Dermis lymphatic vessel endothelial cell (primary cell): ENCODE results near the gene ATM. TPM values are rescaled to one million over a fixed set of nuclear protein-coding genes. Genes with fewer than 3 reads are reported as not detected.

Experiments
- total RNA-seq: library from RNA; depleted of rRNA; stranded (reverse); fragments of >200 nt; gene quantifications from 2 replicates; pipeline ENCODE4 v1.2.1, GENCODE V29; 2014

Gene ATM, protein sequence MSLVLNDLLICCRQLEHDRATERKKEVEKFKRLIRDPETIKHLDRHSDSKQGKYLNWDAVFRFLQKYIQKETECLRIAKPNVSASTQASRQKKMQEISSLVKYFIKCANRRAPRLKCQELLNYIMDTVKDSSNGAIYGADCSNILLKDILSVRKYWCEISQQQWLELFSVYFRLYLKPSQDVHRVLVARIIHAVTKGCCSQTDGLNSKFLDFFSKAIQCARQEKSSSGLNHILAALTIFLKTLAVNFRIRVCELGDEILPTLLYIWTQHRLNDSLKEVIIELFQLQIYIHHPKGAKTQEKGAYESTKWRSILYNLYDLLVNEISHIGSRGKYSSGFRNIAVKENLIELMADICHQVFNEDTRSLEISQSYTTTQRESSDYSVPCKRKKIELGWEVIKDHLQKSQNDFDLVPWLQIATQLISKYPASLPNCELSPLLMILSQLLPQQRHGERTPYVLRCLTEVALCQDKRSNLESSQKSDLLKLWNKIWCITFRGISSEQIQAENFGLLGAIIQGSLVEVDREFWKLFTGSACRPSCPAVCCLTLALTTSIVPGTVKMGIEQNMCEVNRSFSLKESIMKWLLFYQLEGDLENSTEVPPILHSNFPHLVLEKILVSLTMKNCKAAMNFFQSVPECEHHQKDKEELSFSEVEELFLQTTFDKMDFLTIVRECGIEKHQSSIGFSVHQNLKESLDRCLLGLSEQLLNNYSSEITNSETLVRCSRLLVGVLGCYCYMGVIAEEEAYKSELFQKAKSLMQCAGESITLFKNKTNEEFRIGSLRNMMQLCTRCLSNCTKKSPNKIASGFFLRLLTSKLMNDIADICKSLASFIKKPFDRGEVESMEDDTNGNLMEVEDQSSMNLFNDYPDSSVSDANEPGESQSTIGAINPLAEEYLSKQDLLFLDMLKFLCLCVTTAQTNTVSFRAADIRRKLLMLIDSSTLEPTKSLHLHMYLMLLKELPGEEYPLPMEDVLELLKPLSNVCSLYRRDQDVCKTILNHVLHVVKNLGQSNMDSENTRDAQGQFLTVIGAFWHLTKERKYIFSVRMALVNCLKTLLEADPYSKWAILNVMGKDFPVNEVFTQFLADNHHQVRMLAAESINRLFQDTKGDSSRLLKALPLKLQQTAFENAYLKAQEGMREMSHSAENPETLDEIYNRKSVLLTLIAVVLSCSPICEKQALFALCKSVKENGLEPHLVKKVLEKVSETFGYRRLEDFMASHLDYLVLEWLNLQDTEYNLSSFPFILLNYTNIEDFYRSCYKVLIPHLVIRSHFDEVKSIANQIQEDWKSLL (N-terminal part only)
- 80.5 and 104 TPM in 2 replicates for total RNA-seq

DNA sequence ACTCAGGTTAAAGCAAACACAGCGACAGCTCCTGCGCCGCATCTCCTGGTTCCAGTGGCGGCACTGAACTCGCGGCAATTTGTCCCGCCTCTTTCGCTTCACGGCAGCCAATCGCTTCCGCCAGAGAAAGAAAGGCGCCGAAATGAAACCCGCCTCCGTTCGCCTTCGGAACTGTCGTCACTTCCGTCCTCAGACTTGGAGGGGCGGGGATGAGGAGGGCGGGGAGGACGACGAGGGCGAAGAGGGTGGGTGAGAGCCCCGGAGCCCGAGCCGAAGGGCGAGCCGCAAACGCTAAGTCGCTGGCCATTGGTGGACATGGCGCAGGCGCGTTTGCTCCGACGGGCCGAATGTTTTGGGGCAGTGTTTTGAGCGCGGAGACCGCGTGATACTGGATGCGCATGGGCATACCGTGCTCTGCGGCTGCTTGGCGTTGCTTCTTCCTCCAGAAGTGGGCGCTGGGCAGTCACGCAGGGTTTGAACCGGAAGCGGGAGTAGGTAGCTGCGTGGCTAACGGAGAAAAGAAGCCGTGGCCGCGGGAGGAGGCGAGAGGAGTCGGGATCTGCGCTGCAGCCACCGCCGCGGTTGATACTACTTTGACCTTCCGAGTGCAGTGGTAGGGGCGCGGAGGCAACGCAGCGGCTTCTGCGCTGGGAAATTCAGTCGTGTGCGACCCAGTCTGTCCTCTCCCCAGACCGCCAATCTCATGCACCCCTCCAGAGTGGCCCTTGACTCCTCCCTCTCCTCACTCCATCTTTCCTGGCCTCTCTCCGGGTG, at the start of gene ATM, which contains the start of gene NPAT:
ATM (plus strand) TSS at position 494 of the 774 bp plus-strand sequence. CDS start 4,558 bp downstream, outside the sequence.
NPAT (minus strand) TSS at position 65 of the 774 bp plus-strand sequence. CDS start 102 bp downstream, outside the sequence.

Other genes with a start within 250 kb of the ATM start
- 40.7 and 57.2 TPM in 2 replicates for gene CUL5, start 214.2 kb upstream of the ATM start, total RNA-seq
- 125 and 158 TPM in 2 replicates for gene ACAT1, start 101.5 kb upstream of the ATM start, total RNA-seq
- 17.6 and 18.0 TPM in 2 replicates for gene NPAT, start 429 bp upstream of the ATM start, total RNA-seq
- under 0.01 and 0.34 TPM in 2 replicates for gene C11orf65, start 244.5 kb downstream of the ATM start, total RNA-seq